Body of pancreas (tissue), 4 donors: Measurements from ENCODE around the gene RAF1.

Source experiments
- POLR2A ChIP-seq, 3 donors: fragments of 450-650 bp; IDR thresholded peaks; one replicate each; pipeline ENCODE4 v1.6.1; 2016; ENCODE audit warnings: antibody characterized with exemption in 3 of 3, mild to moderate bottlenecking in 2 of 3
- TF ChIP-seq, protein P1 (sequence below), 7 experiments: fragments of 450-650 bp in 4 of 7; fragments of 200-600 bp in 3 of 7; sonication (generic) in 3 of 7; IDR thresholded peaks; one replicate each; pipeline ENCODE4 v1.5.1; 2016 to 2019; ENCODE audit warnings: antibody characterized with exemption in 7 of 7

DNA sequence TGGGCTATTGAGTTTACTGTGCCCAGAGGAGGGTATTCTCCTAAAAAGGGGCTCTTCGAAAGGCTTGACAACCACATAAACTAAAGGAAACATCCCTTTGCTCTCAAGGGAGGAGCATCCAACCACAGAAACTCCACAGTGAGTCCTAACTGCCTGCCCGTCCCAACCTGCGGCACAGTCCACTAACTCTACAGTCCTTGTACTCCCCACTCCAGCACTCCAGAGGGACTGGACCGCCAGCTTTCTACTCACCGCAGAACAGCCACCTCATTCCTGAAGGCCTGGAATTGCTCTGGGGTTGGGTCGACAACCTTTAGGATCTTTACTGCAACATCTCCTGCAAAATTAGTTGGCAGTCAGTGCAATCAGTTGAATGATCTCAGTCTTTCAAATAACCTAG, 72.5 kb downstream of the RAF1 start:
- no peak for TF ChIP-seq POLR2A (IDR thresholded peaks at IDR 0.05)
- TF ChIP-seq, protein P1, sequence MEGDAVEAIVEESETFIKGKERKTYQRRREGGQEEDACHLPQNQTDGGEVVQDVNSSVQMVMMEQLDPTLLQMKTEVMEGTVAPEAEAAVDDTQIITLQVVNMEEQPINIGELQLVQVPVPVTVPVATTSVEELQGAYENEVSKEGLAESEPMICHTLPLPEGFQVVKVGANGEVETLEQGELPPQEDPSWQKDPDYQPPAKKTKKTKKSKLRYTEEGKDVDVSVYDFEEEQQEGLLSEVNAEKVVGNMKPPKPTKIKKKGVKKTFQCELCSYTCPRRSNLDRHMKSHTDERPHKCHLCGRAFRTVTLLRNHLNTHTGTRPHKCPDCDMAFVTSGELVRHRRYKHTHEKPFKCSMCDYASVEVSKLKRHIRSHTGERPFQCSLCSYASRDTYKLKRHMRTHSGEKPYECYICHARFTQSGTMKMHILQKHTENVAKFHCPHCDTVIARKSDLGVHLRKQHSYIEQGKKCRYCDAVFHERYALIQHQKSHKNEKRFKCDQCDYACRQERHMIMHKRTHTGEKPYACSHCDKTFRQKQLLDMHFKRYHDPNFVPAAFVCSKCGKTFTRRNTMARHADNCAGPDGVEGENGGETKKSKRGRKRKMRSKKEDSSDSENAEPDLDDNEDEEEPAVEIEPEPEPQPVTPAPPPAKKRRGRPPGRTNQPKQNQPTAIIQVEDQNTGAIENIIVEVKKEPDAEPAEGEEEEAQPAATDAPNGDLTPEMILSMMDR (IDR thresholded peaks at IDR 0.05): no peak
